HepG2 (cell line): ENCODE data around the gene FAM234A. TPM values are rescaled to one million over a fixed set of nuclear protein-coding genes. Genes with fewer than 3 reads are reported as not detected.

Experiments used
- ISL2 ChIP-seq: sonication (generic); formaldehyde crosslinking; IDR thresholded peaks from 2 replicates; pipeline ENCODE4 v1.5.0; 2020; ENCODE audit warnings: missing genetic modification reagents
- TAF15 ChIP-seq: fragments of 200-400 bp; formaldehyde crosslinking; IDR thresholded peaks from one replicate; pipeline ENCODE4 v1.6.1; 2018; ENCODE audit warnings: mild to moderate bottlenecking, low read depth, low read length; ENCODE audit not compliant: poor library complexity, severe bottlenecking
- ZNF343 ChIP-seq: sonication (generic); formaldehyde crosslinking; IDR thresholded peaks from 2 replicates; pipeline ENCODE4 v1.4.0; 2020; ENCODE audit warnings: mild to moderate bottlenecking, missing genetic modification reagents
- ZNF407 ChIP-seq: sonication (generic); formaldehyde crosslinking; IDR thresholded peaks from one replicate; pipeline ENCODE4 v1.5.1; 2020; ENCODE audit warnings: mild to moderate bottlenecking, missing genetic modification reagents; ENCODE audit errors: not compliant biosample characterization
- ZNF577 ChIP-seq: sonication (generic); formaldehyde crosslinking; IDR thresholded peaks from 2 replicates; pipeline ENCODE4 v1.4.0; 2020; ENCODE audit warnings: mild to moderate bottlenecking, low read depth, missing genetic modification reagents, borderline replicate concordance
- ZXDC ChIP-seq: sonication (generic); formaldehyde crosslinking; IDR thresholded peaks from 2 replicates; pipeline ENCODE4 v1.5.0; 2020; ENCODE audit warnings: mild to moderate bottlenecking, missing genetic modification reagents
- polyA plus RNA-seq, 8 experiments: library from polyadenylated mRNA; depleted of rRNA in 3 of 8; stranded (reverse) in 7 of 8; unstranded in 1 of 8; fragments of >200 nt; fragmentation: Illumina TruSeq in 4 of 8; extraction: Trizol in 4 of 8; gene quantifications; 2 replicates each; pipeline versions ENCODE4 v1.2.1 to v1.2.3, GENCODE V29; 2011 to 2016; ENCODE audit warnings: low read depth in 4 of 8, missing spikeins in 1 of 8, mixed read lengths in 1 of 8; ENCODE audit not compliant: insufficient read depth in 1 of 8
- total RNA-seq, 5 experiments: library from RNA; depleted of rRNA; stranded (reverse); fragments of >200 nt; fragmentation: Illumina TruSeq; extraction: Trizol; gene quantifications; 2 replicates each; pipeline ENCODE4 v1.2.3, GENCODE V29; 2016; ENCODE audit warnings: low read depth in 1 of 5
- TF ChIP-seq, protein P1 (sequence below), 2 experiments: IDR thresholded peaks; 2 replicates each; pipeline ENCODE4 v1.6.1; 2011 to 2012; ENCODE audit warnings: low read length in 2 of 2, borderline replicate concordance in 1 of 2, low read depth in 1 of 2, mild to moderate bottlenecking in 1 of 2, moderate library complexity in 1 of 2
- TF ChIP-seq, protein P2 (sequence below): sonication (generic); formaldehyde crosslinking; IDR thresholded peaks from 2 replicates; pipeline ENCODE4 v1.4.0; 2020; ENCODE audit warnings: missing genetic modification reagents

The FAM234A gene
- total and polyA plus RNA-seq, 2 of the 13 experiments (the other 11 are each of a cell fraction or from before 2014, with no cell fraction given): 29.2 to 34.4 TPM

DNA sequence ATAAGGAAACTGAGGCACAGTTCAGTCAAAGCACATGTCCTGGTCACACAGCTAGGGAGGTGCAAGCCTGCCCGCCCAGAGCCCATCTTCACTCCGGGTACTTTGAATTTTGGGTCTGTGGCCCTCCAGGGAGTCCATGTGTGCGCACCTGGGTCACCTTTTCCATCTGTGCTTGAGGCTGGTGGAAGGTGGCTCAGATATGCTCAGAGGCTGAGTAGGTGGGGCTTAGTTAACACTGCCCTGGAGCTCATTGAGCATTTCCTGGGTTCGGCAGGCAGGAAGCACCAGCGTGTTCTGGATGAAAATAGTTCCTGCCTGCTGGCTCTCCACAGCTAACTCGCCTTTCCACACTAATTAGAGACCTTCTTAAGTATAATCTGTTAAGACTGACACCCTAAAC lies 19.2 kb downstream of the FAM234A start (continued):
- TF ChIP-seq ZNF407 (CRISPR knock-in tag) (no peak), ZXDC (CRISPR knock-in tag) (no peak), ZNF577 (CRISPR knock-in tag) (no peak), ISL2 (CRISPR knock-in tag) (no peak), ZNF343 (CRISPR knock-in tag) (no peak), TAF15 (no peak)
- TF ChIP-seq, protein P1, sequence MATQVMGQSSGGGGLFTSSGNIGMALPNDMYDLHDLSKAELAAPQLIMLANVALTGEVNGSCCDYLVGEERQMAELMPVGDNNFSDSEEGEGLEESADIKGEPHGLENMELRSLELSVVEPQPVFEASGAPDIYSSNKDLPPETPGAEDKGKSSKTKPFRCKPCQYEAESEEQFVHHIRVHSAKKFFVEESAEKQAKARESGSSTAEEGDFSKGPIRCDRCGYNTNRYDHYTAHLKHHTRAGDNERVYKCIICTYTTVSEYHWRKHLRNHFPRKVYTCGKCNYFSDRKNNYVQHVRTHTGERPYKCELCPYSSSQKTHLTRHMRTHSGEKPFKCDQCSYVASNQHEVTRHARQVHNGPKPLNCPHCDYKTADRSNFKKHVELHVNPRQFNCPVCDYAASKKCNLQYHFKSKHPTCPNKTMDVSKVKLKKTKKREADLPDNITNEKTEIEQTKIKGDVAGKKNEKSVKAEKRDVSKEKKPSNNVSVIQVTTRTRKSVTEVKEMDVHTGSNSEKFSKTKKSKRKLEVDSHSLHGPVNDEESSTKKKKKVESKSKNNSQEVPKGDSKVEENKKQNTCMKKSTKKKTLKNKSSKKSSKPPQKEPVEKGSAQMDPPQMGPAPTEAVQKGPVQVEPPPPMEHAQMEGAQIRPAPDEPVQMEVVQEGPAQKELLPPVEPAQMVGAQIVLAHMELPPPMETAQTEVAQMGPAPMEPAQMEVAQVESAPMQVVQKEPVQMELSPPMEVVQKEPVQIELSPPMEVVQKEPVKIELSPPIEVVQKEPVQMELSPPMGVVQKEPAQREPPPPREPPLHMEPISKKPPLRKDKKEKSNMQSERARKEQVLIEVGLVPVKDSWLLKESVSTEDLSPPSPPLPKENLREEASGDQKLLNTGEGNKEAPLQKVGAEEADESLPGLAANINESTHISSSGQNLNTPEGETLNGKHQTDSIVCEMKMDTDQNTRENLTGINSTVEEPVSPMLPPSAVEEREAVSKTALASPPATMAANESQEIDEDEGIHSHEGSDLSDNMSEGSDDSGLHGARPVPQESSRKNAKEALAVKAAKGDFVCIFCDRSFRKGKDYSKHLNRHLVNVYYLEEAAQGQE (IDR thresholded peaks at IDR 0.05; ENCODE audit: borderline replicate concordance in 1 of 2, low read depth in 1 of 2, low read length in 2 of 2): no peak
- TF ChIP-seq, protein P2, sequence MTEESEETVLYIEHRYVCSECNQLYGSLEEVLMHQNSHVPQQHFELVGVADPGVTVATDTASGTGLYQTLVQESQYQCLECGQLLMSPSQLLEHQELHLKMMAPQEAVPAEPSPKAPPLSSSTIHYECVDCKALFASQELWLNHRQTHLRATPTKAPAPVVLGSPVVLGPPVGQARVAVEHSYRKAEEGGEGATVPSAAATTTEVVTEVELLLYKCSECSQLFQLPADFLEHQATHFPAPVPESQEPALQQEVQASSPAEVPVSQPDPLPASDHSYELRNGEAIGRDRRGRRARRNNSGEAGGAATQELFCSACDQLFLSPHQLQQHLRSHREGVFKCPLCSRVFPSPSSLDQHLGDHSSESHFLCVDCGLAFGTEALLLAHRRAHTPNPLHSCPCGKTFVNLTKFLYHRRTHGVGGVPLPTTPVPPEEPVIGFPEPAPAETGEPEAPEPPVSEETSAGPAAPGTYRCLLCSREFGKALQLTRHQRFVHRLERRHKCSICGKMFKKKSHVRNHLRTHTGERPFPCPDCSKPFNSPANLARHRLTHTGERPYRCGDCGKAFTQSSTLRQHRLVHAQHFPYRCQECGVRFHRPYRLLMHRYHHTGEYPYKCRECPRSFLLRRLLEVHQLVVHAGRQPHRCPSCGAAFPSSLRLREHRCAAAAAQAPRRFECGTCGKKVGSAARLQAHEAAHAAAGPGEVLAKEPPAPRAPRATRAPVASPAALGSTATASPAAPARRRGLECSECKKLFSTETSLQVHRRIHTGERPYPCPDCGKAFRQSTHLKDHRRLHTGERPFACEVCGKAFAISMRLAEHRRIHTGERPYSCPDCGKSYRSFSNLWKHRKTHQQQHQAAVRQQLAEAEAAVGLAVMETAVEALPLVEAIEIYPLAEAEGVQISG (CRISPR knock-in tag): no peak
